PC-9 (cell line): Measurements from ENCODE around the gene USHBP1. TPM values are rescaled to one million over a fixed set of nuclear protein-coding genes. Genes with fewer than 3 reads are reported as not detected.

Experiments used
- BruUV-seq: library from RNA; stranded (reverse); fragments of 400-500 nt; replicated peaks from 2 replicates; lab custom pipeline; 2021; lab: Mats Ljungman, UMichigan
- CTCF ChIA-PET: fragments of 300-600 bp; sonication (Branson Sonifier 250); formaldehyde crosslinking; loops from one replicate; lab custom pipeline; 2022; ENCODE audit warnings: antibody characterized with exemption; lab: Charles Lee
- POLR2A ChIA-PET: fragments of 300-600 bp; sonication (Branson Sonifier 250); formaldehyde crosslinking; loops from one replicate; lab custom pipeline; 2022; ENCODE audit warnings: antibody characterized with exemption; ENCODE audit not compliant: unreplicated experiment; lab: Charles Lee
- DNase-seq, 2 experiments: peaks; one replicate each; pipeline versions ENCODE4 v3.0.0 to v3.0.0-alpha.2; 2015 to 2022; ENCODE audit warnings: mixed read lengths in 1 of 2
- H2AFZ ChIP-seq: fragments of 200-600 bp; sonication (generic); 2 replicates; pipeline ENCODE4 v1.8.1; 2017; ENCODE audit warnings: antibody characterized with exemption
- H3F3A ChIP-seq: fragments of 200-600 bp; sonication (generic); 2 replicates; pipeline ENCODE4 v1.8.1; 2017; ENCODE audit warnings: antibody characterized with exemption, mild to moderate bottlenecking, low read depth; ENCODE audit not compliant: insufficient read depth
- H3K27ac ChIP-seq: fragments of 200-600 bp; sonication (generic); 2 replicates; pipeline ENCODE4 v1.6.1; 2016; ENCODE audit warnings: mixed run types
- H3K27me3 ChIP-seq: fragments of 200-600 bp; sonication (generic); 2 replicates; pipeline ENCODE4 v1.6.1; 2016; ENCODE audit warnings: low read depth, mixed run types; ENCODE audit not compliant: insufficient read depth
- H3K36me3 ChIP-seq: fragments of 200-600 bp; sonication (generic); 2 replicates; pipeline ENCODE4 v1.6.1; 2016; ENCODE audit warnings: low read depth, mixed run types
- H3K4me1 ChIP-seq: fragments of 200-600 bp; sonication (generic); replicated peaks from 2 replicates; pipeline ENCODE4 v1.6.1; 2016; ENCODE audit warnings: mixed run types; ENCODE audit not compliant: insufficient read depth
- H3K4me2 ChIP-seq: fragments of 200-600 bp; sonication (generic); 2 replicates; pipeline ENCODE4 v1.6.1; 2017; ENCODE audit warnings: mixed run types
- H3K4me3 ChIP-seq: fragments of 200-600 bp; sonication (generic); 2 replicates; pipeline ENCODE4 v1.6.1; 2016; ENCODE audit warnings: mixed run types
- H3K79me2 ChIP-seq: fragments of 200-600 bp; sonication (generic); 2 replicates; pipeline ENCODE4 v1.6.1; 2017; ENCODE audit warnings: low read depth, mixed run types
- H3K9me2 ChIP-seq: fragments of 200-600 bp; sonication (generic); 2 replicates; pipeline ENCODE4 v1.8.1; 2017; ENCODE audit warnings: mild to moderate bottlenecking; ENCODE audit not compliant: insufficient read depth
- H3K9me3 ChIP-seq: fragments of 200-600 bp; sonication (generic); 2 replicates; pipeline ENCODE4 v1.8.1; 2016; ENCODE audit warnings: low read depth; ENCODE audit not compliant: insufficient read depth
- H4K20me1 ChIP-seq: fragments of 200-600 bp; sonication (generic); 2 replicates; pipeline ENCODE4 v1.8.1; 2017; ENCODE audit not compliant: insufficient read depth
- EZH2 ChIP-seq: fragments of 200-600 bp; sonication (generic); IDR thresholded peaks from 2 replicates; pipeline ENCODE4 v1.8.0; 2017; ENCODE audit warnings: antibody characterized with exemption, low read depth
- intact Hi-C: fragments of 100-400 bp; cut with micrococcal nuclease; formaldehyde crosslinking; loops from one replicate; pipeline ENCODE4 v1.10.0; 2022; ENCODE audit not compliant: unreplicated experiment
- total RNA-seq: library from RNA; stranded (reverse); gene quantifications from 2 replicates; pipeline ENCODE4 v1.2.3, GENCODE V29; 2021
- TF ChIP-seq, protein P1 (sequence below): fragments of 200-600 bp; sonication (generic); conservative IDR thresholded peaks from 2 replicates; pipeline ENCODE4 v1.6.1; 2017; ENCODE audit warnings: mixed run types, antibody characterized with exemption, mild to moderate bottlenecking, moderate library complexity

The USHBP1 gene
- total RNA-seq, 1 experiment from 2014 or later: not detected

DNA sequence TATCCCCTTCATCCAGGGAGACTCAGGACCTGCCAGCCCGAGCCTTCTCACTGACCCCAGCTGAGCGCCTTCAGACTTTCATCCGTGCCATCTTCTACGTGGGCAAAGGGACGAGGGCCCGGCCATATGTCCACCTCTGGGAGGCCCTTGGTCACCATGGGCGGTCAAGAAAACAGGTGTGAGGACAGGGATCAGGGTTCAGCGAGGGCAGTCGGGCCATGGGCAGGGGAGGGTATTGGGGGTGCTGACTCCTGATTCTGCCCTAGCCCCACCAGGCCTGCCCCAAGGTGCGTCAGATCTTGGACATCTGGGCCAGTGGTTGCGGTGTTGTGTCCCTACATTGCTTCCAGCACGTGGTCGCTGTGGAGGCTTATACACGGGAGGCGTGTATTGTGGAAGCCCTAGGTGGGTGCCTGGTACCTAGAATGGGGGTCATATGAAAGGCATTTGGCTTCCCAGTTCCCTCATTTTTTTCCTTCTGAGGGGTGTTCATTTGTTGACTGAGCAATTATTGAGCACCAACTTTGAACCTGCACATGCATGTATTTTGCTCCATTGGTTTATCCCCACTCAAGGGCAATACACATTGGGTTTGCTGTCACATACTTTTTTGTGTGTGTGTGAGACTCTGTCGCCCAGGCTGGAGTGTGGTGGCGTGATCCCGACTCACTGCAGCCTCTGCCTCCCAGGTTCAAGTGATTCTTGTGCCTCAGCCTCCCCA, 21.0 kb upstream of the USHBP1 start:
- CTCF ChIA-PET: interaction anchor here (0.6 kb wide), 1 partner anchor 100 kb away, joined by 3 read pairs; no protein-coding TSS in a partner anchor
- H3K4me2 ChIP-seq: no peak overlapping the region
- H3K4me3 ChIP-seq: no peak overlapping the region
- POLR2A ChIA-PET: no interaction called here
- peaks cover 15% of the 10 kb centered on the region for H3F3A ChIP-seq
- no peaks in the 10 kb centered on the region for H3K4me1 ChIP-seq
- intact Hi-C loops: no loop called here
- no peak overlapping the region for H2AFZ ChIP-seq
- H3K79me2 ChIP-seq: no peaks in the 10 kb centered on the region
- H3K9me2 ChIP-seq: no peaks in the 10 kb centered on the region
- no peak overlapping the region for H3K27ac ChIP-seq
- H3K27me3 ChIP-seq: no peaks in the 10 kb centered on the region
- H4K20me1 ChIP-seq: no peaks in the 10 kb centered on the region
- no peaks in the 10 kb centered on the region for H3K36me3 ChIP-seq
- no peak for TF ChIP-seq EZH2
- TF ChIP-seq, protein P1, sequence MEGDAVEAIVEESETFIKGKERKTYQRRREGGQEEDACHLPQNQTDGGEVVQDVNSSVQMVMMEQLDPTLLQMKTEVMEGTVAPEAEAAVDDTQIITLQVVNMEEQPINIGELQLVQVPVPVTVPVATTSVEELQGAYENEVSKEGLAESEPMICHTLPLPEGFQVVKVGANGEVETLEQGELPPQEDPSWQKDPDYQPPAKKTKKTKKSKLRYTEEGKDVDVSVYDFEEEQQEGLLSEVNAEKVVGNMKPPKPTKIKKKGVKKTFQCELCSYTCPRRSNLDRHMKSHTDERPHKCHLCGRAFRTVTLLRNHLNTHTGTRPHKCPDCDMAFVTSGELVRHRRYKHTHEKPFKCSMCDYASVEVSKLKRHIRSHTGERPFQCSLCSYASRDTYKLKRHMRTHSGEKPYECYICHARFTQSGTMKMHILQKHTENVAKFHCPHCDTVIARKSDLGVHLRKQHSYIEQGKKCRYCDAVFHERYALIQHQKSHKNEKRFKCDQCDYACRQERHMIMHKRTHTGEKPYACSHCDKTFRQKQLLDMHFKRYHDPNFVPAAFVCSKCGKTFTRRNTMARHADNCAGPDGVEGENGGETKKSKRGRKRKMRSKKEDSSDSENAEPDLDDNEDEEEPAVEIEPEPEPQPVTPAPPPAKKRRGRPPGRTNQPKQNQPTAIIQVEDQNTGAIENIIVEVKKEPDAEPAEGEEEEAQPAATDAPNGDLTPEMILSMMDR: no peak
- no TSS peak for BruUV-seq
- DNase-seq: no peak
- no peaks in the 10 kb centered on the region for H3K9me3 ChIP-seq

DNA sequence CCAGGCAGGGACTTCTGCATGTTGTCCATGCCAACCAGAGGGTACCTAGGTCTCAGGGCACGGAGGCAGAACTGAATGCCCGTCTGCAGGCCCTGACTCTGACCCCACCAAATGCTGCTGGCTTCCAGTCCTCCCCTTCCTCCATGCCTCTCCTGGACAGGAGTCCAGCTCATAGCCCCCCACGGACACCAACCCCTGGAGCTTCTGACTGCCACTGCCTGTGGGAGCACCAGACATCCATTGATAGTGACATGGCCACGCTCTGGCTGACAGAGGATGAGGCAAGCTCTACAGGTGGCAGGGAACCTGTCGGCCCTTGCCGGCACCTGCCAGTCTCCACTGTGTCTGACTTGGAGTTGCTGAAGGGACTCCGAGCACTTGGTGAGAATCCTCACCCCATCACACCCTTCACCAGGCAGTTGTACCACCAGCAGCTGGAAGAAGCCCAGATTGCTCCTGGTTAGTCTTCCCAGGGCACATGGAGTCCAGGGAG, 19.0 kb upstream of the USHBP1 start:
- H3K27ac ChIP-seq: no peak overlapping the region
- intact Hi-C loops: loop anchor here (5.0 kb wide), 1 partner anchor 511 kb away; no protein-coding TSS in a partner anchor
- no TSS peak for BruUV-seq
- H3K4me1 ChIP-seq: no peaks in the 10 kb centered on the region
- H3K4me2 ChIP-seq: no peak overlapping the region
- no peaks in the 10 kb centered on the region for H3K9me2 ChIP-seq
- ChIA-PET CTCF (no interaction called here), POLR2A (no interaction called here)
- H3K36me3 ChIP-seq: no peaks in the 10 kb centered on the region
- no peak overlapping the region for H2AFZ ChIP-seq
- H3K9me3 ChIP-seq: no peaks in the 10 kb centered on the region
- H3K4me3 ChIP-seq: no peak overlapping the region
- TF ChIP-seq EZH2: no peak
- TF ChIP-seq, protein P1: no peak
- no peaks in the 10 kb centered on the region for H4K20me1 ChIP-seq
- H3F3A ChIP-seq: peaks cover 33% of the 10 kb centered on the region
- no peaks in the 10 kb centered on the region for H3K79me2 ChIP-seq
- H3K27me3 ChIP-seq: no peaks in the 10 kb centered on the region
- no peak for DNase-seq

DNA sequence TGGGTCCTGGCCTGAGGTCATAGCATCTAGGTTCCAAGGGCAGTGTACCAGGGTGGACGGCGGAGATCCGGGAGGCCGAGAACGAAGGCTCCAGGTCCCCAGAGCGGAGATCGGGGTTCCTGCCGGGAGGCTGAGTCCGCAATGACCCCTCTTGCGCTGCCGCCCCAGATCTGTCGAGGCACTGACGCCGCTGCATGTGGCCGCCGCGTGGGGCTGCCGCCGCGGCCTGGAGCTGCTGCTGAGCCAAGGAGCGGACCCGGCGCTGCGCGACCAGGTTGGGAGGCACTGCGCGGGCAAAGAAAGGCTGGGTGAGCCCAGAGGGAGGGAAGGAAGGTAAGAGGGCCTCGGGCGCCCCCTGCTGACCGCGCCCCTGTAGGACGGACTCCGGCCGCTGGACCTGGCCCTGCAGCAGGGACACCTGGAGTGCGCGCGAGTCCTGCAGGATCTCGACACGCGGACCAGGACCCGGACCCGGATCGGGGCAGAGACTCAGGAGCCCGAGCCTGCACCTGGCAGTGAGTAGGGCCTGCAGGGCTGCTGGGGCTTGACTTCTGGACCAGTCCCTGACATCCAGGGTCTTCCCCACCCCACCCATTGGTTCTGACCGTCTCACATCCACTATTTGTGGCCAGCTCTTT, 18.1 kb upstream of the USHBP1 start:
- DNase-seq: peak; percentile 61 to 88
- no peak overlapping the region for H3K4me3 ChIP-seq

More for the DNA sequence above, 18.1 kb upstream of the USHBP1 start:
- Histone ChIP-seq H3F3A (peaks cover 34% of the 10 kb centered on the region), H3K4me2 (peak overlapping the region; percentile 73), H3K79me2 (no peaks in the 10 kb centered on the region), H3K36me3 (0 out of 2 replicates have a peak, but pooled peaks cover 2% of the 10 kb centered on the region), H3K4me1 (no peaks in the 10 kb centered on the region), H4K20me1 (no peaks in the 10 kb centered on the region), H3K27ac (no peak overlapping the region), H3K9me3 (no peaks in the 10 kb centered on the region), H3K27me3 (no peaks in the 10 kb centered on the region), H2AFZ (peak overlapping the region; percentile 56; the same call in 1 of the 2 replicates), H3K9me2 (no peaks in the 10 kb centered on the region)
- CTCF ChIA-PET: interaction anchor here (0.5 to 0.7 kb wide), 2 partner anchors 61 to 126 kb away, joined by 3 to 5 read pairs; no protein-coding TSS in a partner anchor
- POLR2A ChIA-PET: interaction anchor here (0.7 kb wide), 1 partner anchor 68 kb away, joined by 4 read pairs; the partner anchor contains the start of gene USE1
- BruUV-seq: no TSS peak
- intact Hi-C loops: loop anchor here (1.0 to 5.0 kb wide), 3 partner anchors 77 to 510 kb away; no protein-coding TSS in a partner anchor
- no peak for TF ChIP-seq EZH2
- TF ChIP-seq, protein P1: peak; percentile 95
